Activated naive CD8-positive, alpha-beta T cell (primary cell): Measurements from ENCODE around the gene KDM5A.
A peak's percentile ranks its signal among the peaks of the same experiment; 100 is the strongest.
"Not testable (repeated sequence)": the region's sequence is repeated elsewhere in the genome, so short reads cannot be mapped to it uniquely, and the experiment has no call there.

ENCODE experiments used
- H3K27ac Mint-ChIP-seq: one replicate; pipeline ENCODE4 v1.8.0; 2021; ENCODE audit warnings: mixed read lengths
- H3K27me3 Mint-ChIP-seq: one replicate; pipeline ENCODE4 v1.8.0; 2021; ENCODE audit warnings: mixed read lengths
- H3K36me3 Mint-ChIP-seq: one replicate; pipeline ENCODE4 v1.8.0; 2021; ENCODE audit warnings: mixed read lengths
- H3K4me1 Mint-ChIP-seq: one replicate; pipeline ENCODE4 v1.8.0; 2021; ENCODE audit warnings: low read depth, mixed read lengths
- H3K4me3 Mint-ChIP-seq: one replicate; pipeline ENCODE4 v1.8.0; 2021; ENCODE audit warnings: mild to moderate bottlenecking, mixed read lengths
- H3K9me3 Mint-ChIP-seq: one replicate; pipeline ENCODE4 v1.8.0; 2021; ENCODE audit warnings: low read depth, mixed read lengths

The KDM5A gene

DNA sequence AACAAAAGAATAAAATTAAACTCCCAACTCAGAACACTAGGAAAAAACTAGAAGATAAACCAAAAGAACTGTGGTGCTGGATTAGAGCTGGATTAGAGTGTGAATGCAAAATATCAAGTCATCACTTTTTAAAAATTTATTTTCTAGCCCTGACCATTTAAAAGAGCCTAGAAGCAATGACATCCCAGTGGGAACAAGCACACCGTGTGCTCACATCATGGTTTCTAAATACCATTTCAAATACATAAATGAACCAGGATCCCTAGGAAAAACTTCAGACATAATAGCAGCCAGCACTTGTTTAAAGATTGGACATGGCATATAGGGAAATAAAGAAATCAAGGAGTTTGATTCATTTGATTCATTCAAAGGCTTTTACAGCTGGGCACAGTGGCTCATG, 30.0 kb downstream of the KDM5A start:
- Mint-ChIP-seq H3K9me3 (no peaks in the 10 kb centered on the region), H3K4me1 (peaks cover 34% of the 10 kb centered on the region), H3K36me3 (peaks cover 31% of the 10 kb centered on the region), H3K27me3 (no peaks in the 10 kb centered on the region), H3K27ac (no peak overlapping the region), H3K4me3 (no peak overlapping the region)

GRCh38 chr12:356276-356988, 32.7 kb downstream of the KDM5A start:
- no peaks in the 10 kb centered on the region for H3K27me3 Mint-ChIP-seq
- no peaks in the 10 kb centered on the region for H3K9me3 Mint-ChIP-seq
- no peak overlapping the region for H3K4me3 Mint-ChIP-seq
- H3K27ac Mint-ChIP-seq = peak overlapping the region; percentile 4
- peaks cover 29% of the 10 kb centered on the region for H3K4me1 Mint-ChIP-seq
- peaks cover 27% of the 10 kb centered on the region for H3K36me3 Mint-ChIP-seq

- Mint-ChIP-seq H3K36me3 (peaks cover 30% of the 10 kb centered on the region), H3K4me1 (peaks cover 24% of the 10 kb centered on the region)
- not testable (repeated sequence) for H3K9me3 Mint-ChIP-seq, H3K27ac Mint-ChIP-seq, H3K4me3 Mint-ChIP-seq, H3K27me3 Mint-ChIP-seq
Measured at GRCh38 chr12:351197-351596, 37.9 kb downstream of the KDM5A start.

DNA sequence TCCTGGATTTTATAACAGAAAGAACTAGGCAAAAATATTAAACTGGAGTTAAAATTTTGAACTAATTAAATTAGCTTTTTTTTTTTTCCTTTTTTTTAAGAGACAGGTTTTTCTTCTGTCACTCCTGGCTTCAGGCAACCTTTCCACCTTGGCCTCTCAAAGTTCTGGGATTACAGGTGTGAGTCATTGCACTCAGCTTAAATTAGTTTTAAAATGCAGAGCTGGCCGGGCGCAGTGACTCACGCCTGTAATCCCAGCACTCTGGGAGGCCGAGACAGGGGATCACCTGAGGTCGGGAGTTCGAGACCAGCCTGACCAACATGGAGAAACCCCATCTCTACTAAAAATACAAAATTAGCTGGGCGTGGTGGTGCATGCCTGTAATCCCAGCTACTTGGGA, 39.5 kb downstream of the KDM5A start:
- Mint-ChIP-seq H3K36me3 (peaks cover 32% of the 10 kb centered on the region), H3K4me1 (peaks cover 35% of the 10 kb centered on the region)
- not testable (repeated sequence) for H3K4me3 Mint-ChIP-seq

DNA sequence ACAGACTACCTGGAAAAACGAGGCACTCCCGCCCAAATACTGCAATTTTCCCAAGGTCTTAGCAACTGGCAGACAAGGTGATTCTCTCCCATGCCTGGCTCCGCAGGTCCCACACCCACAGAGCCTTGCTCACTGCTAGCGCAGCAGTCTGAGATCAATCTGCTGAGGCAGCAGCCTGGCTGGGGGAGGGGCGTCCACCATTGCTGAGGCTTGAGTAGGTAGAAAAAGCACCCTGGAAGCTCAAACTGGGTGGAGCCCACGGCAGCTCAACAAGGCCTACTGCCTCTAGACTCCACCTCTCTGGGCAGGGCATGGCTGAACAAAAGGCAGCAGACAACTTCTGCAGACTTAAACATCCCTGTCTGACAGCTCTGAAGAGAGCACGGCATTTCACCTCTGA, 46.1 kb downstream of the KDM5A start:
- H3K27ac Mint-ChIP-seq, H3K27me3 Mint-ChIP-seq, H3K4me3 Mint-ChIP-seq, H3K9me3 Mint-ChIP-seq: not testable (repeated sequence)
- peaks cover 21% of the 10 kb centered on the region for H3K36me3 Mint-ChIP-seq
- peaks cover 49% of the 10 kb centered on the region for H3K4me1 Mint-ChIP-seq

More for the DNA sequence above, 39.5 kb downstream of the KDM5A start:
- not testable (repeated sequence) for H3K27me3 Mint-ChIP-seq, H3K9me3 Mint-ChIP-seq, H3K27ac Mint-ChIP-seq

GRCh38 chr12:337039-337438, 52.1 kb downstream of the KDM5A start:
- Mint-ChIP-seq H3K36me3 (peaks cover 23% of the 10 kb centered on the region), H3K4me1 (peaks cover 28% of the 10 kb centered on the region), H3K27ac (peak overlapping the region; percentile 8), H3K27me3 (no peaks in the 10 kb centered on the region), H3K9me3 (no peaks in the 10 kb centered on the region), H3K4me3 (no peak overlapping the region)

- H3K27me3 Mint-ChIP-seq = no peaks in the 10 kb centered on the region
- H3K4me3 Mint-ChIP-seq = no peak overlapping the region
- peaks cover 24% of the 10 kb centered on the region for H3K4me1 Mint-ChIP-seq
- H3K9me3 Mint-ChIP-seq = no peaks in the 10 kb centered on the region
- peaks cover 18% of the 10 kb centered on the region for H3K36me3 Mint-ChIP-seq
- peak overlapping the region; percentile 51 for H3K27ac Mint-ChIP-seq
Measured at GRCh38 chr12:334125-334524, 55.0 kb downstream of the KDM5A start.

DNA sequence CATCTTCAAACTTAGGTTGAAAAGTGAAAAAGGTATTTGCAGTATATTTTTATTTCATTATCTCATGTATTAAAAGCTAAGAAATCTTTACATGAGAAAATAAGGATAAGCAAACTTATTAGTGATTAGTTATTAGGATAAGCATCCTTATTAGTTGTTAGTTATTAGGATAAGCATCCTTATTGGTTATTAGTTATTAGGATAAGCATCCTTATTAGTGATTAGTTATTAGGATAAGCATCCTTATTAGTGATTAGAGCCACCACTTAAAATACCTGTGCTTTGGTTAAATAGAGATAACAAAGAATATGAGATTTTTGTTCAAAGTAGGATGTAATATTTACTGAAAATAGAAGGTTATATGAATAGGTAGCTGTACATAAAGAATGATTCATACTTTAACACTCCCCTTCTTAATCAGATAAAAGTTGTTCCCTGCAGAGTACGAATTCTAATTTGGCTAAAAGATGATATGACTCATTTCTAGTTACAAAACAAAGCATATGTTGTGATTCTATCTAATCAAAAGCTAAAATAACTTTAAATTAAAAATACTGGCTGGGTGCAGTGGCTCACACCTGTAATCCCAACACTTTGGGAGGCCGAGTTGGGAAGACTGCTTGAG, 56.4 kb downstream of the KDM5A start:
- Mint-ChIP-seq H3K27me3 (no peaks in the 10 kb centered on the region), H3K27ac (peak overlapping the region; percentile 59), H3K36me3 (peaks cover 10% of the 10 kb centered on the region), H3K4me1 (peaks cover 22% of the 10 kb centered on the region), H3K9me3 (no peaks in the 10 kb centered on the region), H3K4me3 (no peak overlapping the region)

- Mint-ChIP-seq H3K27ac (no peak overlapping the region), H3K36me3 (peaks cover 7% of the 10 kb centered on the region)
Measured at GRCh38 chr12:331287-331686, 57.8 kb downstream of the KDM5A start.

GRCh38 chr12:325906-326305, 63.2 kb downstream of the KDM5A start:
- H3K27me3 Mint-ChIP-seq = no peaks in the 10 kb centered on the region
- no peak overlapping the region for H3K4me3 Mint-ChIP-seq
- H3K36me3 Mint-ChIP-seq = peaks cover 13% of the 10 kb centered on the region
- no peaks in the 10 kb centered on the region for H3K9me3 Mint-ChIP-seq
- peaks cover 14% of the 10 kb centered on the region for H3K4me1 Mint-ChIP-seq
- peak overlapping the region; percentile 79 for H3K27ac Mint-ChIP-seq

More at GRCh38 chr12:331287-331686, 57.8 kb downstream of the KDM5A start:
- peaks cover 19% of the 10 kb centered on the region for H3K4me1 Mint-ChIP-seq
- H3K4me3 Mint-ChIP-seq = no peak overlapping the region
- H3K9me3 Mint-ChIP-seq = no peaks in the 10 kb centered on the region
- H3K27me3 Mint-ChIP-seq = no peaks in the 10 kb centered on the region

DNA sequence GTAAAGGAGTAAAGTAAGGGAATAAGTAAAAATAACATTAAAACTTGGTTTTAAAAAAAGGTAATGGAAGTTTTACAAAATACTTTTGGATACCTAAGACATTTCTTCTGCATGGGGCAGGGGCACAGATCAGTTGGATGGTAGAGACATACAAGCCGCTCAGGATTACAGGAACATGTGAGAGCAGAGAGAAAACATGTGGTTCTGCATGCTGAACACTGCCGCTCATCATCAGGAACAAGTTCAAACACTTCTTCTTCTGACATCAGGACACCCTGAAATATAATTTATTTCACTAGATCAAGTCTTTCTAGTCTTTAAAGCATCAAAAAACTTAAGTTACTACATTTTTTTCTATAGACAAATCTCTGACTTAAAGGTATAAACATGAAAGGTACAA, 65.6 kb downstream of the KDM5A start:
- H3K4me3 Mint-ChIP-seq = no peak overlapping the region
- H3K4me1 Mint-ChIP-seq = peaks cover 11% of the 10 kb centered on the region
- peaks cover 13% of the 10 kb centered on the region for H3K36me3 Mint-ChIP-seq
- no peak overlapping the region for H3K27ac Mint-ChIP-seq
- H3K9me3 Mint-ChIP-seq = no peaks in the 10 kb centered on the region
- H3K27me3 Mint-ChIP-seq = no peaks in the 10 kb centered on the region

DNA sequence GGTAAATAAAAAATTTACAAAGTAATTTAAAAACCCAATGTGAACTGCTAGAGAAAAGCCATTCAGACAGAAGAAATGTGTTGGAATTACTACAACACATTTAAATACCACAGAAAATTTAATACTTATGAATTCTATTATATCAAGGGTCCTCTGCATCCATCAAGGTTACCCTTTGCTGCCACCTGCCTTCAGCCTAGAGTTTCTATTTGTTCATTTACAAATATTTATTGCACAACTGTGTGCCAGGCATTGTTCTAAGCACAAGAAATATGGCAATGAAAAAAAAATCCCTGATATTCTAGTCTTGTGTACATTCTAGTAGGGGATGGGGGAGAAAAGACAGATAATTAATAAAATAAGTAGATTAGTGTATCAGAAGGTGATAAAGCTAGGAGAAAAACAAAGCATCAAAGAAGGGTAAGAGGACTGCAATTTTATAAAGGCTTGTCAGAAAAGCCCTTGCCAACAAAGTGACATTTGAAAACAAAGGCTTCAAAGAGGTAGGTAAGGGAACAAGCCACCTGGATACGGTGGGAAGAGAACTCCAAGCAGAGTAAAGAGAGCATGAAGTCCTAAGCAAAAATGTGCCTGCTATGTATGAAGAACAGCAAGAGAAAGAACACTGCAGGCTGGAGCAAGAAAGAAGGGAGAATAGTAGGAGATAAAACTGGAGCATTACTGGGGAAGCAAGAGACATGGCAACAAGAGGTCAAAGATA, 67.4 kb downstream of the KDM5A start:
- H3K9me3 Mint-ChIP-seq = no peaks in the 10 kb centered on the region
- peaks cover 20% of the 10 kb centered on the region for H3K36me3 Mint-ChIP-seq
- H3K27ac Mint-ChIP-seq = no peak overlapping the region
- peaks cover 10% of the 10 kb centered on the region for H3K4me1 Mint-ChIP-seq
- no peak overlapping the region for H3K4me3 Mint-ChIP-seq
- no peaks in the 10 kb centered on the region for H3K27me3 Mint-ChIP-seq

DNA sequence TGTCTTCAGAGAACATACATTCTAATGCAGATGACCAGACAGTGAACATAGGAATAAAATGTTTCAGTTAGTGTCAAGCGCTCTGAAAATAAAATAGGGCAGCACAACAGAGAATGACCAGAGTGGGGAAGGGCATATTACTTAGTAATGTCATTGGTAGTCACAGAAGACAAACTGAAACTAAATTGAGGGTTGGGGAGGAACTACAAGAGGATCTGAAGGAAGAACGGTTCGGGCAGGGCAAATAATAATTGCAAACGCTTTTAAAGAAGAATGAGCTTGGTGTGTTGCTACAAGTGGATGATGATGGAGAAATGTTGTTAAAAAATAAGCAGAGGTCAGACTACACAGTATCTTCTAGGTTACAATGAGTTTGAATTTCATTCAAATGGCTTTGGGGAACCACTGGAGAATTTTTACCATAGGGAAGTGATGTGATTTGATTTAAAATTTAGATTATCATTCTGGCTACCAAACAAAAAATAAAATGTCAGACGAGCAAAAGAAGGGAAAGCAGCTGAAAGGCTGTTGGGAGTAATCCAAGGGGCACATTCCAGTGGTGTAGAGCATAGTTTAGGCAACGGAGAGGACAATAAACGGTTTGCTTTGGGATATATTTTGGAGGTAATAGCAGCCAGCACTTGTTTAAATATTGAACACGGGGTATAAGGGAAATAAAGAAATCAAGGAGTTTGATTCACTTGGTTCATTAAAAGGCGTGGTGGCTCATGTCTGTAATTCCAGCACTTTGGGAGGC, 70.2 kb downstream of the KDM5A start:
- Mint-ChIP-seq H3K27me3 (no peaks in the 10 kb centered on the region), H3K36me3 (peaks cover 21% of the 10 kb centered on the region), H3K27ac (no peak overlapping the region), H3K9me3 (no peaks in the 10 kb centered on the region), H3K4me1 (peaks cover 11% of the 10 kb centered on the region), H3K4me3 (no peak overlapping the region)

GRCh38 chr12:308511-308910, 80.6 kb downstream of the KDM5A start:
- Mint-ChIP-seq H3K27me3 (no peaks in the 10 kb centered on the region), H3K36me3 (peaks cover 21% of the 10 kb centered on the region), H3K27ac (no peak overlapping the region)

DNA sequence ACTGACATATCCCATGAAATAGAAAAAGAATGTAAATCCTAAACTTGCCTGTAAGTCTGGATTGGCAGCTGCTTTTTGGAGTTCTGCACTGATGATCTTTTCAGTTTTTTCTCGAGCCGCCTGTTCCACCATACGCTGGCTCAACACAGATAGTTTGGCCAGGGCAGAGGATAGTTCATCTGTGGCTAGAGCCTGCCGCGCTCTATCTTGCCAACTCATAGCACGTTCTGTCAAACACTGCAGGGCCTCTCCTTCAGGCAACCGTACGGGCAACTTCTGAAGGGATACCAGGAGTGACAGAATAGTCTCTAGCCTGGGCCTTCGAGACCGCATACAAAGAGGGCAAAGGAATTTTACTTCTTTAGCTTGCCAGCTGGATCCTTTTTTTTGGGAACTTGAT, 81.7 kb downstream of the KDM5A start:
- H3K27ac Mint-ChIP-seq = no peak overlapping the region
- no peaks in the 10 kb centered on the region for H3K9me3 Mint-ChIP-seq
- H3K4me3 Mint-ChIP-seq = no peak overlapping the region

More at GRCh38 chr12:308511-308910, 80.6 kb downstream of the KDM5A start:
- H3K9me3 Mint-ChIP-seq = no peaks in the 10 kb centered on the region
- H3K4me1 Mint-ChIP-seq = peaks cover 16% of the 10 kb centered on the region
- H3K4me3 Mint-ChIP-seq = no peak overlapping the region

More for the DNA sequence above, 81.7 kb downstream of the KDM5A start:
- peaks cover 28% of the 10 kb centered on the region for H3K36me3 Mint-ChIP-seq
- peaks cover 27% of the 10 kb centered on the region for H3K4me1 Mint-ChIP-seq
- H3K27me3 Mint-ChIP-seq = no peaks in the 10 kb centered on the region
